ENCODE measurements around the gene MGAT4A. TPM values are rescaled to one million over a fixed set of nuclear protein-coding genes. Genes with fewer than 3 reads are reported as not detected.

Gene MGAT4A
- total RNA-seq, 3 donors from 2014 or later = 73.8 to 158 (median 138) TPM

- Histone ChIP-seq H3K4me1 (ENCODE audit: low read depth) (no peaks in the 10 kb centered on the region), H3K36me3 (ENCODE audit: low read depth) (no peaks in the 10 kb centered on the region), H3K4me3 (no peak overlapping the region), H3K9me3 (no peaks in the 10 kb centered on the region)
- intact Hi-C loops (cut with DNase I, micrococcal nuclease) = no loop called here
- no peak for ATAC-seq
- no peak for DNase-seq
- TF ChIP-seq CTCF (IDR thresholded peaks at IDR 0.05) = no peak
These were observed 45.2 kb upstream of the MGAT4A start for GRCh38 chr2:98776136-98776535.

- no peaks in the 10 kb centered on the region for H3K9me3 ChIP-seq
- no peaks in the 10 kb centered on the region for H3K36me3 ChIP-seq (ENCODE audit: low read depth)
- TF ChIP-seq CTCF (IDR thresholded peaks at IDR 0.05) = no peak
- intact Hi-C loops (cut with DNase I, micrococcal nuclease) = no loop called here
- H3K4me3 ChIP-seq = no peak overlapping the region
- no peaks in the 10 kb centered on the region for H3K4me1 ChIP-seq (ENCODE audit: low read depth)
- no peak for ATAC-seq
- DNase-seq = no peak
These were observed 44.4 kb upstream of the MGAT4A start for GRCh38 chr2:98775146-98775986.

GRCh38 chr2:98773907-98774306, 43.0 kb upstream of the MGAT4A start:
- H3K36me3 ChIP-seq (ENCODE audit: low read depth) = no peaks in the 10 kb centered on the region
- intact Hi-C loops (cut with DNase I, micrococcal nuclease) = no loop called here
- ATAC-seq = no peak
- TF ChIP-seq CTCF (IDR thresholded peaks at IDR 0.05) = no peak
- no peaks in the 10 kb centered on the region for H3K9me3 ChIP-seq
- DNase-seq = no peak
- peaks cover 4% of the 10 kb centered on the region for H3K4me1 ChIP-seq (ENCODE audit: low read depth)
- no peak overlapping the region for H3K4me3 ChIP-seq

GRCh38 chr2:98773169-98773568, 42.2 kb upstream of the MGAT4A start:
- no peaks in the 10 kb centered on the region for H3K36me3 ChIP-seq (ENCODE audit: low read depth)
- H3K4me3 ChIP-seq = no peak overlapping the region
- H3K9me3 ChIP-seq = no peaks in the 10 kb centered on the region
- TF ChIP-seq CTCF (IDR thresholded peaks at IDR 0.05) = no peak
- intact Hi-C loops (cut with DNase I, micrococcal nuclease) = no loop called here
- H3K4me1 ChIP-seq (ENCODE audit: low read depth) = peaks cover 4% of the 10 kb centered on the region
- ATAC-seq (no peak), DNase-seq (no peak)

GRCh38 chr2:98772536-98772935, 41.6 kb upstream of the MGAT4A start:
- DNase-seq = no peak
- intact Hi-C loops (cut with DNase I, micrococcal nuclease) = no loop called here
- Histone ChIP-seq H3K9me3 (no peaks in the 10 kb centered on the region), H3K4me3 (no peak overlapping the region), H3K4me1 (ENCODE audit: low read depth) (peaks cover 4% of the 10 kb centered on the region), H3K36me3 (ENCODE audit: low read depth) (no peaks in the 10 kb centered on the region)
- no peak for TF ChIP-seq CTCF (IDR thresholded peaks at IDR 0.05)
- no peak for ATAC-seq
